GM21723 (cell line): ENCODE results near the gene LGR6.

Experiments
- ATAC-seq: cut with Tn5 transposase; IDR thresholded peaks from one replicate; pipeline ENCODE4 v1.9.1; 2021; ENCODE audit warnings: mild to moderate bottlenecking, moderate library complexity; ENCODE audit not compliant: unreplicated experiment

LGR6 gene

DNA sequence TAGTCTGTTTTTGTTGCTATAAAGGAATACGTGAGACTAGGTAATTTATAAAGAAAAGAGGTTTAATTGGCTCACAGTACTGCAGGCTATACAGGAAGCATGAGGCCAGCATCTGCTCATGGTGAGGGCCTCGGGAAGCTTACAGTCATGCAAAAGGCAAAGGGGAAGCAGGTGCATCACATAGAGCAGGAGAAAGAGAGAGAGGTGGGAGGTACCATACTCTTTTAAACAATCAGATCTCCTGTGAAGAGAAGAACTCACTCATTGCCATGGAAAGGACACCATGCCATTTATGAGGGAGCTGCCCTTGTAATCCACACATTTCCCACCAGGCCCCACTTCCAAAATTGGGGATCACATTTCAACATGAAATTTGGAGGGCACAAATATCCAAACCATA, 167.6 kb downstream of the LGR6 start:
- no peak for ATAC-seq

DNA sequence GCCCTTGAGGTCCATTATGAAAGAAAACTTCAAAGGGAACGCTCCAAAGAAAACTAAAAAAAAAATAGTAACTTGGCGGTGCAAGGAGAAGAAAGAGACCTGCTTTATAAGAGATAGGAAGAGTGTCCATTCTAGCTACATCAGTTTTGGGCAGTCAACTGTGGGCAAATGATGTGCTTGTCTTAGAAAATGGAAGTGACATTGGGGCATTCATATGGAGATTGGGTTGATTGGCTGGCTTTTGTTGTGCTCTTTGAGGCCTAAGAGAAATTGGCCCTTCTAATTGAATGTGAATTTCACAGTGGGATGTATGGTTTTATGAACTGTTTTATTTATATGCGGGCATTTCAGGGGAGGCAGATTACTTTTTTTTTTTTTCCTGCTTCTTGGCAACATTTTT, 168.1 kb downstream of the LGR6 start:
- ATAC-seq = no peak

DNA sequence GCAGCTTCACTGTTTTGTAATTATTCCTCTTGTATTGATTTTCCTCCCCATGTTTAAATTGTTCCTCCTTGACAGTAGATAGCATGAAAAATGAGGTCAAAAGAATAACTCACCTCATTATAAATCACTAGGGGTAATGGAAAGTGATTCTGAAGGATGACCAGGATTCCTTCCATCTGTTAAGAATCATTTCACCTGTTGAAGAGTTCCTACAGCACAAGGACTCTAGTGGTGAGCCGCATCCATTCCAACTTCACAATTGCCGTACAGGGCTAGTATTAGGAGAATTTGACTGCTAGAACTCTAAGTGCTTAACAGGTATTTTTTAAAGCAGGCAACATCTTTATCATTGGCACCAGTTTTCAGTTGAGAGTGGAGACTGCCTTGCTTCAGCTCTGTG, 168.6 kb downstream of the LGR6 start:
- ATAC-seq = no peak

DNA sequence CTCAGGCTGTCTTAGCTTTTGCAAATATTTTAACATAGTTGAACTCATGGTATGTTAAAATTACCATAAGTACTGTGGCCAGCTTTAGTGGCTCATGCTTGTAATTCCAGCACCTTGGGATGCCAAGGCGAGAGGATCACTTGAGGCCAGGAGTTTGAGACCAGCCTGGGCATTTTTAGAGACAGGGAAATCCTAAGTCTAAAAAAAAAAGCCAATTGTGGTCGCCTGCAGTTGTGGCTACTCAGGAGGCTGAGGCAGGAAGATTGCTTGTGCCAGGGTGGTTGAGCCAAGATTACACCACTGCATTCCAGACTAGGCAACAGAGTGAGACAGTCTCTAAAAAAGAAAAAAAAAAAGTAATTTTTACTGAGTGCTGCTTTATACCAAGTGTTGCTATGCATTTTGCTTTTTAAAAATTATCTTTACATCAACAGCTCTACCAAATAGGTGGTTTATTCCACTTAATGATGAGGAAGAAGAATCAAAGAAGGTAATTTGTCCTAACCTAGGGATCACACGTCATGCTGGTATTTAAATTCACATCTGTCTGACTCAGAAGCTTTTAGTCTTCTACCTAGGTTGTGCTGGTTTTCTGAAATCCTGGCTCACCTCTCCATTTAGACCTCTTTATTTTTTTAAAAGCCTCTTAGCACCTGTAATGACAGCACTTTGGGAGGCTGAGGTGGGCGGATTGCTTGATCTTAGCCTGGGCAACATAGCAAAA, 171.7 kb downstream of the LGR6 start:
- ATAC-seq = no peak

DNA sequence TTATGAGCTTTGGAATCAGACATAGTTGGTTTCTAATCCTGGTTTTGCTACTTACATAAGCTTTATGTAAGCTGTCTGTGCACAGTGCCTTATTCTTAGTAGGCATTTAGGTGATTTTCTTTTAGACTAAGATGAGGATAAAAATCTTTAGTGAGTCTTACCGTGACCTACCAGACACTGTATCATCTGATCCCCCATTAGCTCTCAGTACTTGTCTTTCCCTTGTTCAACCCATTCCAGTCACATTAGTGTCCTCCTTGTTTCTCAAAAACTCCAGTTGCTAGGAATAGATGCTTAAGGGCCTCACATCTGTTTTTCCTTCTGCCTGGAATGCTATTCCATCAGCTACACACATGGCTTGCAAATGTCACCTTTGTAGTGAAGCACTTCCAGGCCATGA, 173.7 kb downstream of the LGR6 start:
- no peak for ATAC-seq
